C4-2B (cell line): Measurements from ENCODE around the gene GPC2.
"Not testable (repeated sequence)": the region's sequence is repeated elsewhere in the genome, so short reads cannot be mapped to it uniquely, and the experiment has no call there.

Source experiments
- CTCF ChIP-seq: fragments of 450-650 bp; conservative IDR thresholded peaks from 2 replicates; pipeline ENCODE4 v1.5.1; 2017; ENCODE audit warnings: mild to moderate bottlenecking
- ZFX ChIP-seq: fragments of 450-650 bp; IDR thresholded peaks from 2 replicates; pipeline ENCODE4 v1.6.1; 2017

GRCh38 chr7:100182616-100183015 lies 5.4 kb upstream of the GPC2 start:
- TF ChIP-seq CTCF, ZFX: not testable (repeated sequence)
